Chondrocyte (in vitro differentiated cells): Measurements from ENCODE around the gene KCNQ5. TPM values are rescaled to one million over a fixed set of nuclear protein-coding genes. Genes with fewer than 3 reads are reported as not detected.

Experiments used
- DNase-seq: peaks from one replicate; pipeline ENCODE4 v3.0.0; 2021; ENCODE audit warnings: mixed read lengths, low spot score
- H3K27ac Mint-ChIP-seq: one replicate; pipeline ENCODE4 v1.8.0; 2021; ENCODE audit warnings: mild to moderate bottlenecking, moderate library complexity, mixed read lengths; ENCODE audit not compliant: unreplicated experiment
- H3K27me3 Mint-ChIP-seq: 2 replicates; pipeline ENCODE4 v1.8.0; 2021; ENCODE audit warnings: low read depth, mixed read lengths
- H3K36me3 Mint-ChIP-seq: 2 replicates; pipeline ENCODE4 v1.8.0; 2021; ENCODE audit warnings: low read depth, mixed read lengths
- H3K4me1 Mint-ChIP-seq: 2 replicates; pipeline ENCODE4 v1.8.0; 2021; ENCODE audit warnings: low read depth, mild to moderate bottlenecking, mixed read lengths
- H3K4me3 Mint-ChIP-seq: one replicate; pipeline ENCODE4 v1.8.0; 2021; ENCODE audit warnings: mild to moderate bottlenecking, moderate library complexity, mixed read lengths; ENCODE audit not compliant: unreplicated experiment
- H3K9me3 Mint-ChIP-seq: 2 replicates; pipeline ENCODE4 v1.8.0; 2021; ENCODE audit warnings: low read depth, mixed read lengths
- total RNA-seq: library from RNA; stranded (reverse); gene quantifications from 3 replicates; pipeline ENCODE4 v1.2.1, GENCODE V29; 2021
- TF ChIP-seq, protein P1 (sequence below): fragments of 200-600 bp; sonication (generic); IDR thresholded peaks from 2 replicates; pipeline ENCODE4 v1.5.0; 2021; ENCODE audit warnings: antibody characterized with exemption, mild to moderate bottlenecking, moderate library complexity

Gene KCNQ5
- total RNA-seq, 1 donor from 2014 or later, result 4.1 TPM

DNA sequence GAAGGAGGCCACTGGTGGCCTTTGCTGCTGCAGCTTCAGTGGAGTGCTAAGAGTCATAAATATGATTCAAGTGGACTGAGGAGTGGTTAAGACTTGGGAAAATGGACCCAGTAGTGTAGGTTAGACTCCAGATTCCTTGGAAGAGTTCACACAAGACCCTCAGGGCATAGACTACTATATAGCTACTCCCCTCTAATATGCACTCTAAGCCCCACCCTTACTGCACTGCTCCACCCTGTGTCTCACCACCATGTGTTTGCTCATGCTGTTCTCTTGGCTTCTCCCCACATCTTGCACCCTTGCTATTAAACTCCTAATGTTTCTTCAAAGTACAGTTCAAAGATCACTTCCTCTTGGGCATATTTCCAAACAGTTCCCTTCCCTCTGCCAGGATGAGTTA is 5.7 kb downstream of the KCNQ5 start:
- H3K27me3 Mint-ChIP-seq, result peaks cover 2% of the 10 kb centered on the region

DNA sequence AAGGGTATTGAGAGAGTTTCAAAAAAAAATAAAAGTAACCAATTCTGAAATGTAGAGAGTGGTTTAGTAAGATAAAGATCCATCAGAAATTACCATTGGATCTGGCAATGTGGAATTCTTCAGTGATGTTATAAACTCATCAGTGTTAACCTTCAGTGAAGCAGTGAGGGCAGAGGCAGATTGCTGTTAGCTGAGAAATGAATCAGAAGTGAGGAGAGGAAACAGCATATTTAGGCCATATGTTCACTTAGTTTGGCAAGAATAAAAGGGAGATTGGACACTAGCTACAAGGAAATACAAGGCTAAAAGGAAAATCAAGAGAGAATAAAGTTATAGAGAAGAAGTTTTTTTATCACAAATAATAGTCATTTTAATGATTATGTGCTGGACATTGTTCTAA is 9.6 kb downstream of the KCNQ5 start:
- TF ChIP-seq, protein P1, sequence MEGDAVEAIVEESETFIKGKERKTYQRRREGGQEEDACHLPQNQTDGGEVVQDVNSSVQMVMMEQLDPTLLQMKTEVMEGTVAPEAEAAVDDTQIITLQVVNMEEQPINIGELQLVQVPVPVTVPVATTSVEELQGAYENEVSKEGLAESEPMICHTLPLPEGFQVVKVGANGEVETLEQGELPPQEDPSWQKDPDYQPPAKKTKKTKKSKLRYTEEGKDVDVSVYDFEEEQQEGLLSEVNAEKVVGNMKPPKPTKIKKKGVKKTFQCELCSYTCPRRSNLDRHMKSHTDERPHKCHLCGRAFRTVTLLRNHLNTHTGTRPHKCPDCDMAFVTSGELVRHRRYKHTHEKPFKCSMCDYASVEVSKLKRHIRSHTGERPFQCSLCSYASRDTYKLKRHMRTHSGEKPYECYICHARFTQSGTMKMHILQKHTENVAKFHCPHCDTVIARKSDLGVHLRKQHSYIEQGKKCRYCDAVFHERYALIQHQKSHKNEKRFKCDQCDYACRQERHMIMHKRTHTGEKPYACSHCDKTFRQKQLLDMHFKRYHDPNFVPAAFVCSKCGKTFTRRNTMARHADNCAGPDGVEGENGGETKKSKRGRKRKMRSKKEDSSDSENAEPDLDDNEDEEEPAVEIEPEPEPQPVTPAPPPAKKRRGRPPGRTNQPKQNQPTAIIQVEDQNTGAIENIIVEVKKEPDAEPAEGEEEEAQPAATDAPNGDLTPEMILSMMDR, result no peak
- H3K27ac Mint-ChIP-seq, result no peak overlapping the region
- H3K4me3 Mint-ChIP-seq, result no peak overlapping the region
- no peaks in the 10 kb centered on the region for H3K4me1 Mint-ChIP-seq
- H3K36me3 Mint-ChIP-seq, result no peaks in the 10 kb centered on the region
- no peak for DNase-seq
- peaks cover 4% of the 10 kb centered on the region for H3K9me3 Mint-ChIP-seq
- H3K27me3 Mint-ChIP-seq, result peaks cover 2% of the 10 kb centered on the region

More for the DNA sequence above, 5.7 kb downstream of the KCNQ5 start:
- H3K4me1 Mint-ChIP-seq, result peaks cover 18% of the 10 kb centered on the region
- H3K36me3 Mint-ChIP-seq, result peaks cover 1% of the 10 kb centered on the region
- no peaks in the 10 kb centered on the region for H3K9me3 Mint-ChIP-seq
- H3K27ac Mint-ChIP-seq, result no peak overlapping the region
- no peak overlapping the region for H3K4me3 Mint-ChIP-seq
- TF ChIP-seq, protein P1, result no peak
- DNase-seq, result no peak

DNA sequence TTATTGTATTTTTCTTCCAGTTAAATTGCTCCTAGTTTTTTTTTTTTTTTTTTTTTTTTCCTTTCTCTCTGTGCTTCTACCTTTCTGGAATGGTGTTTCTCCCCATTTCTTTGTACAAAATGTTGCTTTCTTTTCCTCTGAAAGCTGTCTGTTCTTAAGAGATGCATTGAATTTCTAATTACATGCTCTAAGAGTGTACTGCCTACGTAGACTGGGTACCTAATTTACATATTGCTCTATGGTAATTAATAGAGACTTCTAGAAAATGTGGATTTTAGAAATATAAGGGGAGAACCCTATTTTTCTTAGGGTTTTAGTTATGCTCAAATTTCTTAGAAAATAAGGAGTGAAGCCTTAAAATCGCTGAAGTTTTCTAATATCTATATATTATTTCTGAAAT is 13.8 kb downstream of the KCNQ5 start:
- no peaks in the 10 kb centered on the region for H3K27me3 Mint-ChIP-seq
- no peak for DNase-seq
- no peaks in the 10 kb centered on the region for H3K4me1 Mint-ChIP-seq

DNA sequence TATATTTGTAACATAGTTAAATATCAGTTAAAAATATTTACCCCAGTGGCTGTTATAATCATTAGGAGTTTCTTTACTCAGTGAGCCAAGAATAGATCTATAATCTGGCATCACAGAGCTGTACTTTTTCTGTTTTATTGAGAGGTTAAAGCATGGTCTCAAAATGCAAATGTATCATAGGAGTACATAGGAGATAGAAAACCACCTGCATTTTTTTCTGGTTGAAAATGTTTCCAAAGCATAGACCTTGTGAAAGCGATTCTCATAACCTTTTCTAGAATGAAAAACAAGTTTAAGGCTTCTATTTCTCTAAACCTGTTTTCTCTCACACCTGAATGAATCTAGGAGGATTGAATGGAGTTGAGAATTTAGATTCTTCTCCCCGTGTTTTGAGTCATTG is 14.4 kb downstream of the KCNQ5 start:
- TF ChIP-seq, protein P1, result no peak
- H3K36me3 Mint-ChIP-seq, result no peaks in the 10 kb centered on the region
- H3K4me3 Mint-ChIP-seq, result no peak overlapping the region
- no peaks in the 10 kb centered on the region for H3K27me3 Mint-ChIP-seq
- DNase-seq, result no peak
- peaks cover 4% of the 10 kb centered on the region for H3K4me1 Mint-ChIP-seq
- H3K9me3 Mint-ChIP-seq, result peaks cover 4% of the 10 kb centered on the region
- H3K27ac Mint-ChIP-seq, result no peak overlapping the region

More for the DNA sequence above, 13.8 kb downstream of the KCNQ5 start:
- TF ChIP-seq, protein P1, result no peak
- no peak overlapping the region for H3K4me3 Mint-ChIP-seq
- H3K9me3 Mint-ChIP-seq, result peaks cover 4% of the 10 kb centered on the region
- no peaks in the 10 kb centered on the region for H3K36me3 Mint-ChIP-seq
- H3K27ac Mint-ChIP-seq, result no peak overlapping the region

DNA sequence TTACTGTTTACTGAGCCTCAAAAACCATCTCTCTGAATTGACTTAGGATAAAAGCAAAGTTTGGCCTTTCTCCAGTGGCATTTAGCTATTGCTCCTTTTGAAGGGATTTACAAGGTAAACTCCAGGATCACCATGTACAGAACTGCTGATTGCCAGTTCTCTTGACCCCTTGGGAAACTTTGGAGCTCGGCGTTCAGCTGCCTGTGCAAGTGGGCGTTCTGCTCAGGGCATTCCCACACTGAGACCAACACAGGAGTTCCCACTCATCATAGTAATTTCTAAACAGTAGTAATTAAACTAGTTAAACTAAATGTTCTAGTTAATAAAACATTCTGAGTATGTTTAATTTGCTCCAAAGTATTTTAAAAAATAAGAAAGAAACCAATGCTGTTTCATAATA is 14.9 kb downstream of the KCNQ5 start:
- H3K4me1 Mint-ChIP-seq, result peaks cover 4% of the 10 kb centered on the region
- H3K36me3 Mint-ChIP-seq, result no peaks in the 10 kb centered on the region
- no peak overlapping the region for H3K4me3 Mint-ChIP-seq
- no peaks in the 10 kb centered on the region for H3K27me3 Mint-ChIP-seq
- TF ChIP-seq, protein P1, result no peak
- H3K9me3 Mint-ChIP-seq, result peaks cover 4% of the 10 kb centered on the region
- H3K27ac Mint-ChIP-seq, result no peak overlapping the region
- DNase-seq, result no peak
